NCI-H1105 (cell line): ENCODE measurements around the gene CPED1.
"Not testable (repeated sequence)": the region's sequence is repeated elsewhere in the genome, so short reads cannot be mapped to it uniquely, and the experiment has no call there.

Experiments
- DNase-seq: peaks from one replicate; lab custom pipeline; 2025; lab: John Stamatoyannopoulos, UW

CPED1 gene

DNA sequence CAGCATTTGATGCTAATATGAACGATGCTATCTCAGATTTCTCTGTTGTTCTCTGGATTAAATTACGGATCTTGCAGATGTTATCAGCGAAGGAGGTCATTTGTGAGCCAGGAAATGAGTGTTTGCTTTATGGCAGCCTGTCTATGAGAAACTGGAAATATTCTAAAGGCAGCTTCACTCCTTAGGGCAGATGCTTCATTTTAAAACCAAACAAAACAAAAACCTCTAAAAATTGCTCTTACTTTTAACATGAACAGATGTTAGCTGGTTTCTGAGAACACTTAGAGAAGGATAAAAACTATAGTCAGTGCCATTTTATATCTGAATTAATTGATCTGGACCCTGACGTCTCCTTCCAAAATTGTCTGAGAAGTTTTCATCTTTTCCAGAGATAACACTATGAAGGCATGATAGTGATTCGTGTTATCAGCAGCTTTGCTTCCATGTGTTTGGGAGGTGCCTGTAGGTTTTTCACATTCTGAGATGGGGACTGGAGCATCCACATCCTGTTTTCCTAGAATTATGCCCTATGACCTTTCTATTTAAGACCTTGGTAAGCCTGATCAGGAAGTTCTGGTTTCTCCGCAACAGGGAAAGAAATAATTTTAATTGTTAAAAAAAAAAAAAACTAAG, 53.1 kb downstream of the CPED1 start:
- no peak for DNase-seq

DNA sequence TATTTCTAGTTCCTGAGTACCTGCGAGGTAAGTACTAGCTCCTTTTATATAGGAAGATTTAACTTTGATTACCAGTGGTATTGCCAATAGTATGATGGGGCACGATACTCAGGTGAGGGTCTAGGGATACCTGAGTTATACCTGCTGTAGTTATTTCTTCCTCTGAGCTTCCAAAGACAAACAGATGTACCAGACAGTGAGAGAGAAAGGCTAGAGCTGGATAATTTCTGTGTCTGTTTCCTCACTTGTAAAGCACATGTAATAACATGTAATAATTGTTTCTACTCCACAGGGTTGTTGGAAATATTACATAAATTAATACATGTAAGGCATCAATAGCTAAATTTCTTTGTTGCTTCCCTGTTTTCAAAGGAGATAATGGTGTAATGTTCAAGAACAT, 53.7 kb downstream of the CPED1 start:
- DNase-seq = no peak

DNA sequence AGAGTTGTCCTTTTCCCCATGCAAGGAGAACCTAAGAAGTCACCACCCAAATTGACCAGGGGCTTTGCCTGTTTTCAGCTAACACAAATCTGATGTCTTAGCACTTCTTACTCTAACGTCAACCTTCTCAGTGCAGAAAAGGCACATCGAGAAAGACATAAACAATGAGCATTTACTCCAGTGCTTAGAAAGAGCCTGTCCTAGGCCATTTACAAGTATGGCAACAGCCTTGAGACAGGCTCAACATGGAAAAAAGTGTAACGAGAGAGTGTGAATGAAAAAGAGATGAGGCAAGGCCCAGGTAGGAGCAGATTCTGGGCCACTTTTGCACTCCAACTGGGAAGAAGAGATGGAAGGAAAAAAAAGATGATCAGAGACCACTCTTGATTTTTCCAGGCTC, 54.4 kb downstream of the CPED1 start:
- DNase-seq = no peak

DNA sequence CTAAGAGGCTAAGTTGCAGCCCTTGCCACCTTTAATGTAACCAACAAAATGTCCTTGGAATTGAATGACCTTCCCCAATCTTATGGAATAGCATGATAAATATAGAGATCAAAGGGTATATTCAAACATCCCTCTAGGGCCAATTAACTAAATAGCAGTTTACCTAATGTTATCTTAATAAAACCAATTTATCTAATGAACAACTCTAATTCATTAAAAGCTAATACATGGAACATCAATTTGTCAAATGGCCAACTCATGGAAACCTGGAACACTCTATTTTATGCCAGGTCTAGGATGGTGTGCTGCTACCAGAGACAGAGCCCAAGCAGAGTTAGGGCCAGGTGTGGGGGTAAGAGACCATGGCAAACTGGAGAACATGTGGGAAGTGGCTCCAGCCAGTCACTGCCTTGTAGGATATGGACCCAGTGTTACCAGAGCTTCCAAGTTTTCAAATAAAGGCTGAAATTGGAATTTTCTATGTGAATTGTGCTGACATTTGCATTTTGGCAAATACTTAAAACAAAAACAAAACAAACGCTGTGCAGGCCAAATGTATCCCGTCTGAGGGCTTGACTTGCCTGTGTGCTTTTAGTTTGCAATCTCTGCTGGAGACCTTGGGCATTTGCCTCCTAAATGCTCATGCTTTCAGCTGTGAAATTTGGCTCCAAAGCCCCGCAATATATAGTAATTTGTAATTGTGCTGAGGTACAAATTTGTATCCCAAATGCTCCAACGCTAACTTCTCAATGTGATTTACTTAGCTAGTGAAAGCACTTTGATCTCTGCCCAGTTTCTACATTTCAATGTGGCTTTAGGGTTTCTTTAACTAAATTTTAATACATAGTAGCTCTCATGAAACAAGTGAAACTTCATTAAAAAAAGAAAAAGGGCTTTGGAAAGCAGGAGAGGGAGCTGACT, 55.1 kb downstream of the CPED1 start:
- no peak for DNase-seq

DNA sequence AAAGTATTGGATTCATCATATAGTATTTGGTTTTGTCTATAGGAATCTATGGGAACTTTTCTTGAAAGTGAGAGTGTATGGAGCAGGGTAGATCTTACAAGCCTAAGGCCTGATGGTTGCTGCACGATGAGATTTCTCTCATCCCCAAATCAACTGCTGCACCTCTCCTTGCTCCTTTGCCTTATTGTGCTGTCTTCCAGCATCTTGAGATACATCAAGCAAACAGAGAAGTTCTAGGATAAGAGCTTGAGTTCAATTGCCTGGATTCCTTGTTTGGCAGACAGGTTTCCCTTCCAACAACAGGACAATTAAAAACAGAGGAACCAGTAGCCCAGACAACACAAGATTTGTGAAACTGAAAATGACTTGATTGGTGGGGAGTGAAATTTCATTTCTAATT, 56.6 kb downstream of the CPED1 start:
- DNase-seq = no peak

DNA sequence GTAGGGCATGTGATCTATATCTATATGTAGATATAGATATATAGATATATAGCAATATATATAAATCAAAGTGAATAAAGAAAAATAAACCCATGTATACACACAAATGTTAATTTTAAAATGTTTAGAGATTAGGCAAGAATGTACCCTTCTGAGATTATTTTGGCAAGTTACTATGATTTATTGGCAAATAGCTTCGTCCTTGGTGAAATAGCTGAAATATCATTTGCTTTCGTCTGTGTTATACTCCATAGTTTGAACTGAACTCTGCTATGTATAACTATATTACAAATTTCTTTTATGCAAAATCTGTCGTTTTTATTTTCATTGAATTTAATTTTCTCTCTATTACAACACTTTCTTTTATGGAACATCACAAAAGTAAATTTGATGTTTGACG, 57.5 kb downstream of the CPED1 start:
- no peak for DNase-seq

DNA sequence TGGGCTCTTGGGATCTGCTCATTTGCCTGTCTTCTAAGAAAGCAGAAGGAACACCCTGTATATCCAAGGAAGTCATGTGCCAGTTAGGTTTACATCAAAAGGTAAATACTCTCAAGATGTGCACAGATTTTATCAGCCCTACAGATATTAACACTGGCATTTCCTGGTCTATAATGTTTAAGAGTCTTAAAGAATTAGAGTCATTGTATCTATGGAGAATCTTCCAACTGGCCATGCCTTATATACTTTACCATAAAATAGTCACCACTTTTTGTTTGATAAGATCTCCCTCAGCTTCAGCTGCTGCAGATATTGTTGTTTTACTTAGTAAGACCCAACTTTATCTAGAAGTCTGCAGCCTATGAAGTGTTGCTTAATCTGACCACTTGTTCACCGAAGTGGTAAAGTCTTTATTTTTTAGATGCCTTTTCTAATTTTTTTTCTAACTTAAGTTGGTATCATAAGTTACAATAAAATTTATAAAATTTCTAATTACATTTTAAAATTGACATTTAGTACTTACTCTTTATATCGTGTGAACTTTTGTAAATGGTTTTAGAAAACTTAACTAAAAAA, 58.5 kb downstream of the CPED1 start:
- DNase-seq = no peak

DNA sequence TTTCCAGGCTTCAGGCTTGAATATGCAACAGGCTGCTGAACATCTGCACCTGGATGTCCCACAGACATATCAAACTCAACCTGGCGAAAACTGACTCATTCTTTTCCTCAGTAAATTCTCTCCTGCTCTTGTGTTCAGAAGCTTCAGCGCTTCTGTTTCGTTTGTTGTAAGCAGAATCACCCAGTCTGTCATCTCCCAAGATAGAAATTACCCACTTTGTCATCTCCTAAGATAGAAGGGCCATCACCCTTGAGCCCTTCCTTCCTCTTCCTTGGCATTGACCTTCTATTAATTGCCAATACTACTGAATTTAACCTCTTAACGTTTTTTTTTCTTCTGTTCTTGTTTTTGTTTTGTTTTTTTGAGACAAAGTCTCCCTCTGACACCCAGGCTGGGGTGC, 59.7 kb downstream of the CPED1 start:
- no peak for DNase-seq

DNA sequence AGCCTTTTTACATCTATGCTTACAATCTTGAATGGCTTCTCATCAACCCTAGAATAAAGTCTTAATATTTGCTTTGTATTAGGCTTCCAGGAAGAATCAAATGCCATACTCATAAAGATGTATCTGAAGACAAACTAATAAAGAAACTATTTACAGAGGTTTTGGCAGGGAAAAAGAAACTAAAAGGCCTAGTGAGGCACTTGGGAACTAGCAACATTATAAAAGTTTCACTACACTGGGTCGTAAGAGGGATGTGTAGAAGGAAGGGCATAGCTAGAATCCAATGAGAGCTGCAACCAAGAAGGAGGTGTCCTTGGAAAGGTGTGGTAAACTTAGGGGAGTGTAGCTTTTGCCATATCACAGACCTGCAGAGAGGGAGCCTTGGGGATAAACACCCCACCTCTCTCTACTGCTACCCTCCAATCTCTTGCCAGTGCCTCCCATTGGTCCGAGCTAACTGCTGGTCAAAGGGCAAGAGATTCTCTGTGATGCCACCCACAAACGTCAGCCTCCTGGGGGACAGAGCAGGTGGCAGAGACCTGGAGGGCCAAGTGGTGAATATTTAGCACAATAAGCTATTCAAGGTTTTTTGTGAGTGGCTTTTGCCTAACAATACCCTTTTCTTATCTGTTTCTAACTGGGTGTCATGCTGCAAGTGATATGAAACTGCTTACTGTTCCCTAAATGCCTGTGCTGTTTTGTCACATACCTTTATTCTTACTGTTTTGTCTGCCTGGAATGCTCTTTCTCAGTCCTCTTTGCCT, 60.7 kb downstream of the CPED1 start:
- DNase-seq = no peak

DNA sequence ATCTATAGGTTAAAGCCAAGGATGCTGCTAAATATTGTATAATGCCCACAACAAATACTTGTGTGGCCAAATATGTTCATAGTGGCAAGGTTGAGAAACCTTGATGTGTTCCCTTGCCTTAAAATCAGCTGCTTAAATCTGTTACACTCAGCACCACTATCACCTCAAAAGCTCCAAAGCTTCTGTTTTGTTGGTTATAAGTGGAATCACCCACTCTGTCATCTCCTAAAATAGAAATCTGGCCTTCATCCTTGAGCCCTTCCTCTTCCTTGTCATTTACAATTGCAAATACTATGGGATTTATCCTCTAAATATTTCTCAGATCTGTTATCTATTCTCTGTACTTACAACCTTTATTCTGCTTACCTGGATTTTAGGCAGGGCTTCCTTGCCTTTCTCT, 61.4 kb downstream of the CPED1 start:
- no peak for DNase-seq

DNA sequence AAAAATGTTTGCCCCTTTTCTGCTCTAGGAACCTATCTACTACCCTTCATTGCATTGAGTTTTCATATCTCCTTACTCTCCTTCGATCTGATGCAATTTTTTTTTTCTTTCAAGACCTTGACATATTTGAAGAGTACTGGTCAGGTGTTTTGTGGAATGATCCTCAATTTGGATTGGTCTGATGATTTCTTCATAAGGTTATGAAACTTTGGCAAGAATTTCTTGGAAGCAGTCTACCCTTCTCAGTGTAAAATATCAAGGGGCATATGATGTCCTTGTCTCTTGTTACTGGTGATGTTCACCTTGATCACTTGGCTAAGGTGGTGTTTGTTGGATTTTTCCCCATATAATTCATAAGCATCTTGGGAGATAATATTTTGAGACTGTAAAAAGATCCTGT, 64.7 kb downstream of the CPED1 start:
- DNase-seq = no peak

DNA sequence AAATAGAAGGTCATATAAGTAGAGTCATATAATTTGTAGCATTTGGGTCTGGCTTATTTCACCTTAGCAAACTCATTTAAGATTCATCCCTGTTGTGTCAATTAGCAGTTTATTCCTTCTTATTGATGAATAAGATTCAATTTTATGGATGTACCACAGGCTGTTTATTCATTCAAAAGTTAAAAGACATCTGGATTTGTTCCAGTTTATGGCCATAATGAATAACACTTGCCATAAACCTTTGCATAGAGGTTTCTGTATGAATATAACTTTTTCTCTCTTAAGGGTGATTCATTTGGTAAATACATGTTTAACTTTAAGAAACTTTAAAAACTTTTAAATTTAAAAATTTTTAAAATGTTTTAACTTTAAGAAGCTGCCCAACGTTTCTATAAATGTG, 66.4 kb downstream of the CPED1 start:
- no peak for DNase-seq

DNA sequence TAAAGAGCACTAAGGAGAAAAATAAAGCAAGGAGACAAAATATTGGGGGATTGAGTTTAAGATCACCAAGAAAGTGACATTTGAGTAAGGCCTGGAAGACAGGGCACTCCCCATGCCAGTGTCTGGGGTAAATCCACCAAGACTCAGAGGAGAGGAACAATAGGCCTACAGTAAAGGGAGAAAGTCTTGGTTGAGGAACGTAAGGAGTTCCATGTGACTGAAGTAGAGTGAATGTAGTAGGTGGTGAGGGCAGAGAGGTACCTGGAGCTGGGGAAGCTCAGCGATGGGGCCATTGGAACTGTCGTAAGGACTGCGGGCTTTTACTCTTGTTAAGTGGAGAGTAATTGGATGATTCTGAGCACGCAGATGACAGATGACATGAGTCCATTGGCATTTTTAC, 69.4 kb downstream of the CPED1 start:
- DNase-seq = no peak

DNA sequence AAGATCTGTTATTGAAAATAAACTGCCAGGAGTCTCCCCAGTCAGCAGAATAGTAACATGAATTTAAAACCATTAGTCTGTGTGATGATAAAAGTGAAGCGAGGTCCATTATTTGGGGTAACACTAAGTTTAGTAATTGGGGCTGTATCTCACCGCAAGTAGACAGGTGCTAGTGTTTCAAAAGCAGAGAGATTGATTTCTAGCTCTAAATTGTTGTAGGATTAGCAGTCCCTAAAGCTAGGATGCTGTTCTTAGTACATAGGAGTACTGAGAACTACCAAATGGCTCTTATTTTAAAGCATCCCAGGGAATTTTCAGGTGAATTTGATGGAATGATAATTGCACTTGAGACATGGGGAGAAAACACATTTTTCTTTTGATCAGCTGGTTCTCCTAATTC, 70.5 kb downstream of the CPED1 start:
- no peak for DNase-seq

DNA sequence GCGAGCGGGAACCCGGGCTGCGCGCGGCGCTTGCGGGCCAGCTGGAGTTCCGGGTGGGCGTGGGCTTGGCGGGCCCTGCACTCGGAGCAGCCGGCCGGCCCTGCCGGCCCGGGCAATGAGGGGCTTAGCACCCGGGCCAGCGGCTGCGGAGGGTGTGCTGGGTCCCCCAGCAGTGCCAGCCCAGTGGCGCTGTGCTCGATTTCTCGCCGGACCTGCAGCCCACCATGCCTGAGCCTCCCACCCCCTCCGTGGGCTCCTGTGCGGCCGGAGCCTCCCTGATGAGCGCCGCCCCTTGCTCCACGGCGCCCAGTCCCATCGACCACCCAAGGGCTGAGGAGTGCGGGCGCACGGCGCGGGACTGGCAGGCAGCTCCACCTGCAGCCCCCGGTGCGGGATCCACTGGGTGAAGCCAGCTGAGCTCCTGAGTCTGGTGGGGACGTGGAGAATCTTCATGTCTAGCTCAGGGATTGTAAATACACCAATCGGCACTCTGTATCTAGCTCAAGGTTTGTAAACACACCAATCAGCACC, 71.5 kb downstream of the CPED1 start:
- DNase-seq = not testable (repeated sequence)

DNA sequence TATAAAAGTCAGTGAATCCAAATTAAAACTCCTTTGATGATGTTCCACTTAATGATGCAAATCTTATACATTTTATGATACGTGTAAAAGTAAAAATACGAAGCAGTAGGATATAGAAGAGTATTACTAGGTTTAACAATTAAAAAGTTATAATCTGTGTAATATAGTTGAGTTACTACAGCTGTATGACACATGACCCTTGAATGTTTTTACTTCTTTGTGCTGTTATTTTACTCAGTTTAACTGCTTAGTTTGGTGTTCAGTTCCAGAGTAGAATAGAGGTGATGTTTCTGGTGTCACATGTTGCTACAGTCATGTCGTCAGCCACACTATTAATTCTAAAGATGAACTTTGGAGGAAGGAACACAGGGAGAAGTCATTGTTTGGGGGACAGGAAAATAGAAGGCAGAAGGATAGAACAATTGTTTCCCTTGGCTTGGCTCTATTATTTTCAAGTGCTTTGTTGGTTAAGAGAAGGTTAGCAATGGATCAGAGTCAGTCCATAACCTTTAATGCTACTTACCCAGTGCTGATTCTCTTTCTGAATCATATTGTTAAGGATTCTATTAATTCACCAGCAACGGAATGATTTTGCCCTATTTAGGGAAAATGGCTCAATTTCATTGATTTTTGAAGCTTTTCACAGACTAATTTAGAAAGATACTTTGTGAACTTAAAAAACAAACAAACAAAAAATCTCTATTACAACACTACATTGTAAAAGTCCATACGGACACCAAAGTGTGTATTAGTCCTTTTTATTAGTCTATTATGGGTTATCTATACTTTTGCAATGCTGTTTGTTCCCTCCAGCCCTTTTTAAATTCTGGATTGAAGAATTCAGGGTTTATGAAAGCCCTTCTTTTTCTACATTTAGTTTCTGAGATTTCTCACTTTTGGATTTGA, 73.4 kb downstream of the CPED1 start:
- DNase-seq = no peak

DNA sequence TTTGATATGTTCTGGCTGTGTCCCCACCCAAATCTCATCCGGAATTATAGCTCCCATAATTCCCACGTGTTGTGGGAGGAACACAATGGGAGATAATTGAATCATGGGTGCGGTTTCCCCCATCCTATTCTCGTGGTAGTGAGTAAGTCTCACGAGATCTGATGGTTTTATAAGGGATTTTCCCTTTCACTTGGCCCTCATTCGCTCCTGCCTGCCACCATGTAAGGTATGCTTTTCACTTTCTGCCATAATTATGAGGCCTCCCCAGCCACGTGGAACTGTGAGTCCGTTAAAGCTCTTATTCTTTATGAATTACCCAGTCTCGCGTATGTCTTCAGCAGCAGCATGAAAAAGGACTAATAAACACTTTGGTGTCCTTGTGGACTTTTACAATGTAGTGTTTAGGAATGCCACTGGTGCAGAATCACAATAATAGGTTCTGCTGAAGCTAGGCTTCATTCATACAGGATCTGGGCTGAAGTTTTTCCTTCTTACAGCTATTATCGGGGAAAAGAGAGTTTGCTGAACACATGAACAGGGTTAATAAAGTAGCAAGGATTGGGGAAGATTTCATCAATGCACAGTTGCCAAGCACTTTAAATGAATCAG, 74.3 kb downstream of the CPED1 start:
- no peak for DNase-seq

DNA sequence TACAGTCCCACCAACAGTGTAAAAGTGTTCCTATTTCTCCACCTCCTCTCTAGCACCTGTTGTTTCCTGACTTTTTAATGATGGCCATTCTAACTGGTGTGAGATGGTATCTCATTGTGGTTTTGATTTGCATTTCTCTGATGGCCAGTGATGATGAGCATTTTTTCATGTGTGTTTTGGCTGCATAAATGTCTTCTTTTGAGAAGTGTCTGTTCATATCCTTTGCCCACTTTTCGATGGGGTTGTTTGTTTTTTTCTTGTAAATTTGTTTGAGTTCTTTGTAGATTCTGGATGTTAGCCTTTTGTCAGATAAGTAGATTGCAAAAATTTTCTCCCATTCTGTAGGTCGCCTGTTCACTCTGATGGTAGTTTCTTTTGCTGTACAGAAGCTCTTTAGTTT, 79.2 kb downstream of the CPED1 start:
- DNase-seq = not testable (repeated sequence)

DNA sequence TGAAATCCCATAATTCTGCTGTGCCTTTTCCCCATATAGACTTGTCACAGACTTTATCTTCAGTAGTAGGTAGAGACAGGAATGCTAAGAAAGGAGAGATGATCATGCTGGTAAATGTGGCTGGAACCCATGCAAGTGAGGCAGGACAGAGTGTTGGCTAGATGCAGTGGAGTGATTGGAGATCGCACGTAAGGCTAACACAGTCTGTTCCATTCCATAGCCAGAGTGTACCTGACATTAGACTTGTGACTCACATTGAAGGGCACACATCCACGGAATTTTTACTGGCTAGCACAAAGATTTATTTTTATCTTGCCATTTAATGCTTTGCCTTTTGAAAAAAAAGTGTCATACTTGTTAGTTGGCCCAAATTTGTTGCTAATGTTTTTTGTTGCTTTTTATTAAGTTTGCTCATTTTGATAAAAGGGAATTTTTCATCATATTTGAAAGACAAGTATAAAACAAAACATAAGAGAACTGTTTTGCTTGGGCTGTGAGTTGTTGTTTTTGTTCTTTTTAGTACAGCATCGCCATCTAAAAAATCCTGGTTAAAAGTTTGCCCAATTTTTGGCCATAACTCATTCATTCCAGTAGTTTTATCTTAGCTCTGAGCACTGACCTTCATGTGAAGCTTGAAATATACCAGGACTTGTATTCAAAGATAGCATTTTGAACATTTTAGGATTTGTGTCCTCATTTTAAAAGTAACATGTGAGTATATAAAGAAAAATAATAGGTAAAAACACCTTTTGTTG, 81.0 kb downstream of the CPED1 start:
- no peak for DNase-seq

DNA sequence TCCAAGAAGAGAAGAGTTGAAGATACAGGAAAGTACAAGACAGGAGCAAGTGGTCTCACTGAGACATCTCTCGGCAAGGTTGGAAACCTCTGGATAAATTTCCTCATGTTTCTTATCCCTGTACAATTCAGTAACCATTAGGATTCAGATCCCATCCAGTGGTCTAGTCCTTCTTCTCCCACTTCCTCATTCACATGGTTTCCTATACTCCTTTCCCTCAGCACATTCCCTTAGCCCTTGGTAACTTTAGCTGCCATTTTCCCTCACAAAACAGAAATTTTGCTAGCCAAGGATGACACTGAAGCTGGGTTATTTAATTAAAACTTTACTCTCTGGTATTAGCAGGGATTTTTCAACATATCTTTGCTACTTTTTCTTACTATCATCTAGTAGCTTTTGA, 82.6 kb downstream of the CPED1 start:
- DNase-seq = no peak
